Natural killer cell treated with Interleukin-12 subunit alpha and Interleukin-12 subunit beta and Interleukin-15 and Interleukin-18, amount 100 ng/mL, for 72 hours (primary cell): ENCODE measurements around the gene SH3BP4. TPM values are rescaled to one million over a fixed set of nuclear protein-coding genes. Genes with fewer than 3 reads are reported as not detected.

Source experiments
- ATAC-seq, 2 donors: fragments of 150-1000 bp; cut with Tn5 transposase in 1 of 2; sonication (Bioruptor Pico), chemical (Tn5 transposase) in 1 of 2; 2 replicates each; pipeline ENCODE4 v1.10.0; 2021
- DNase-seq: peaks from one replicate; pipeline ENCODE4 v3.0.0; 2022; ENCODE audit warnings: low spot score
- H3K27ac Mint-ChIP-seq, 2 donors: 1 replicate in 1 of 2; 2 replicates in 1 of 2; pipeline ENCODE4 v1.8.0; 2022; ENCODE audit warnings: mixed read lengths in 2 of 2, mild to moderate bottlenecking in 1 of 2, moderate library complexity in 1 of 2
- H3K27me3 Mint-ChIP-seq, 2 donors: 1 replicate in 1 of 2; 2 replicates in 1 of 2; pipeline ENCODE4 v1.8.0; 2022; ENCODE audit warnings: mixed read lengths in 2 of 2
- H3K36me3 Mint-ChIP-seq: one replicate; pipeline ENCODE4 v1.8.0; 2022; ENCODE audit warnings: mixed read lengths
- H3K4me1 Mint-ChIP-seq, 2 donors: 1 replicate in 1 of 2; 2 replicates in 1 of 2; pipeline ENCODE4 v1.8.0; 2022; ENCODE audit warnings: low read depth in 2 of 2, mixed read lengths in 2 of 2, mild to moderate bottlenecking in 1 of 2
- H3K4me3 Mint-ChIP-seq: one replicate; pipeline ENCODE4 v1.8.0; 2022; ENCODE audit warnings: mixed read lengths
- H3K9me3 Mint-ChIP-seq: 2 replicates; pipeline ENCODE4 v1.8.0; 2022; ENCODE audit warnings: mixed read lengths
- total RNA-seq, 2 donors: library from RNA; stranded (reverse); gene quantifications; one replicate each; pipeline ENCODE4 v1.2.3, GENCODE V29; 2022

Gene SH3BP4
- total RNA-seq, 2 donors from 2014 or later: not detected

DNA sequence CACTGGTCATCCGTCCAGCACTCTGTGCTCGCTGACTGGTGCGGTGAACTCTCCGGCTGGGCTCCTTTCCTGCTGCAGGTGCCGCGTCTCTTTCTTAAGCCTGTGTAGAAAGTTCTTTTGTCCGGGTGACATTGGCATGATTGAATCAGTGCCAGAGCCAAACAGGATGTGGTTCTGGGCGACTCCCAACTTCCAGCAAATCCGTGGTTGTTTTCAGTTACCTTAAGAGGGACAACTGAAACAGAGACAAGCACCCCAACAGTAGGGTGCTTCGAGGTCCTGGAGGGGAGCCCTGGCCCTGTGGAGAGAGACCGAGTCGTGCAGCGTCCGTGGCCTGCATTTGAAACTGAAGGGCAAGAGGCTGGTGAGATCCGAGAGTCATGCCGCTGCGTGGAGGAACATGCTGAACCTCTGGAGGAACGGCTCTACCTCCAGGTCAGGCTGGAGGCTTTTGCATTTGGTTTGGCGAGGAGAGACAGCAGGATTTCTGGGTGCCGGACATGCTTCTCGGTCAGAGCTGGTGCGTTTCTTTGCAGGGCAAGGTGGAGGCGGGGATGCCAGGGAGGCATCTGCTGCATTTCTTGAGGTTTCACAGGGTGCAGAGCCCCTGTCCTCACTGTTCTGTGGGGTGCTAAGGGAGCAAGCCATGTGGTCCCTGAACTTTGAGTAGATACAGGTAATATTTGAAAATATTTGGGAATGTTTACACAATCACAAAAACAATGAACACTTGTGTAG is 26.8 kb downstream of the SH3BP4 start:
- DNase-seq: no peak
- no peaks in the 10 kb centered on the region for H3K36me3 Mint-ChIP-seq
- peaks cover 0 to 8% of the 10 kb centered on the region in 2 donors for H3K4me1 Mint-ChIP-seq
- no peak overlapping the region for H3K27ac Mint-ChIP-seq
- no peak for ATAC-seq
- H3K27me3 Mint-ChIP-seq: peaks cover 0 to 3% of the 10 kb centered on the region in 2 donors
- H3K4me3 Mint-ChIP-seq: no peak overlapping the region
- no peaks in the 10 kb centered on the region for H3K9me3 Mint-ChIP-seq

DNA sequence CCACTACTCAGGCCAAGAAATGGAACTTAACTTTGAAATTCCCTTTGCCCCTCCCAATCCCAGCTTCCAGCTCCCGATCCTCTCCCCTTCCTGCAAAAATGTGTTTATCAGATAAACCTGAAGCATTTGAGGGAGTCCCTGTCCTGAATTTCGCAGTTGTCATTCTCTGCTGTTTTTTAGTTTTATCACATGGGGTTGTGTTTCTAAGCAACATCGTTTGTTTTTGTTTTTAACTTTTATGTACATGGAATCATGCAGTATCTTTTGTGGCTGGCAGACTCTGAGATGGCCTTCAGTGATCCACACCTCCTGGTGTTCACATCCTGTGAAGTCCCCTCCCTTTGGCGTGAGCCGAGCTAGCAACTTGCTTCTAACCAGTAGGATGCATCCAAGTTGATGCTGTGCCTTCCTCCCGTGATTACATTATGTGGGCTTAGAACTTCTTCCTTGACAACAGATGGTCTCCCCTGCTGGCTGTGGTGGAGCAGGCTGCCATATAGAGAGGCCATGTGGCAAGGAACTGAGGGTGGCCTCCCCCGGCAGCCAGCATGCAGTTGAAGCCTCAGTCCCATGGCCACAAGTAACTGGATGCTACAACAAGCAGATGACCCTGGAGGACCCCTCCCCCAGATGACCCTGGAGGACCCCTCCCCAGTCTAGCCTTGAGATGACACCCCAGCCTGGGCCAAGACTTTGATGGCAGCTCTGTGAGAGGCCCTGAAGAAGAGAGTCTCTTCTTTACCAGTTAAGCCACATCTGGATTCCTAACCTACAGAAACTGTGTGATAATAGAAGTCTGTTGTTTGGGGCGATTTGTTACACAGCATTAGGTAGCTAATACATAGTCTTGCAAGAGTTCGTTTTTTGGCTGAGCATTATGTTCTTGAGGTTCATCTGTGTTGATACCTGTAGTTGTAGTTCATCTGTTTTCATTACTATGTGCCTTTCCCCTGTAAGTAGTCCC is 27.7 kb downstream of the SH3BP4 start:
- Mint-ChIP-seq H3K4me1 (peaks cover 0 to 8% of the 10 kb centered on the region in 2 donors), H3K36me3 (no peaks in the 10 kb centered on the region), H3K27me3 (peaks cover 0 to 3% of the 10 kb centered on the region in 2 donors), H3K4me3 (no peak overlapping the region), H3K9me3 (no peaks in the 10 kb centered on the region), H3K27ac (no peak overlapping the region)
- ATAC-seq: no peak
- DNase-seq: no peak

- ATAC-seq (no peak), DNase-seq (no peak)
- H3K4me1 Mint-ChIP-seq: peaks cover 0 to 8% of the 10 kb centered on the region in 2 donors
- no peak overlapping the region for H3K27ac Mint-ChIP-seq
- no peak overlapping the region for H3K4me3 Mint-ChIP-seq
- no peaks in the 10 kb centered on the region for H3K9me3 Mint-ChIP-seq
- peaks cover 0 to 3% of the 10 kb centered on the region in 2 donors for H3K27me3 Mint-ChIP-seq
- no peaks in the 10 kb centered on the region for H3K36me3 Mint-ChIP-seq
Measured at GRCh38 chr2:234980451-234981187, 28.8 kb downstream of the SH3BP4 start.

- ATAC-seq: no peak
- H3K27ac Mint-ChIP-seq: no peak overlapping the region
- peaks cover 0 to 3% of the 10 kb centered on the region in 2 donors for H3K27me3 Mint-ChIP-seq
- no peak overlapping the region for H3K4me3 Mint-ChIP-seq
- H3K36me3 Mint-ChIP-seq: no peaks in the 10 kb centered on the region
- DNase-seq: no peak
- peaks cover 0 to 8% of the 10 kb centered on the region in 2 donors for H3K4me1 Mint-ChIP-seq
- no peaks in the 10 kb centered on the region for H3K9me3 Mint-ChIP-seq
Measured at GRCh38 chr2:234981197-234982095, 29.6 kb downstream of the SH3BP4 start.

DNA sequence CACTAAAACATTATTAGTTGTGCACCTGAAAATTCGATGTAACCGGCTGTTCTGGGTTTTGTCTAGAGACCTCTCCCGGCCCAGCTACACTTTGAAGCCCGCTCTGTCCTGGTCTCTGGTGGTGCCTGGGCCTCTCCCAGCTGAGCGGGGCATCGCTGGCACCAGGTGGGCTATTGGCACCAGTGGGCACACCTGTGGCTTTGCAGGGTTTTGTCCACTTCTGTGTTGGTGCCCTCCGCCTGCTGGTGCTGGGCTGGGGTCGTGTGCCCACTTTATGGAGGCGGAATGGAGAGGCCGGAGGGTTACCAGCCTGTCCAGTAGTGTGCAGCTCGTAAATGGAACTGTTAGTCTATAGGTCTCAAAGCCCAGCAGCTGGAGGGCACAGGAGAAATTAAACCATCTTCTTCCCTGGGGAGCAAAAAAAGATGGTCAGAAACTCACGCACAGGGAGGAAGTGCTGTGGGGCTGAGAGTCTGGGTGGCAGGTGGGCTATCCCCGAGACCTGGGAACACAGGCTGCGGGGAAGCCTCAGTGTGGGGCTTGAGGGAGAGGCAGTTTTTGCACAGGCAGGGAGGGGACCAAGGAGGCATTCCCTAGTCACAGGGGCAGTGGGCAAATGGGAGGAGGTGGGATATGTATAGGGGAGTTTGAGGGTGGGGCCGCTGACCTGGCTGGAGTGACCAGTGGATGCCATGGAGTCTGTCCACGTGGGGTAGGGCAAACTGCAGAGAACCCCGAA is 30.4 kb downstream of the SH3BP4 start:
- Mint-ChIP-seq H3K9me3 (no peaks in the 10 kb centered on the region), H3K4me1 (peaks cover 0 to 8% of the 10 kb centered on the region in 2 donors), H3K27me3 (peaks cover 0 to 3% of the 10 kb centered on the region in 2 donors), H3K4me3 (no peak overlapping the region), H3K36me3 (no peaks in the 10 kb centered on the region), H3K27ac (no peak overlapping the region)
- ATAC-seq (no peak), DNase-seq (no peak)

GRCh38 chr2:234983011-234983726 is 31.4 kb downstream of the SH3BP4 start:
- no peak for ATAC-seq
- peaks cover 0 to 7% of the 10 kb centered on the region in 2 donors for H3K4me1 Mint-ChIP-seq
- no peaks in the 10 kb centered on the region for H3K9me3 Mint-ChIP-seq
- no peaks in the 10 kb centered on the region for H3K36me3 Mint-ChIP-seq
- H3K4me3 Mint-ChIP-seq: no peak overlapping the region
- peaks cover 0 to 3% of the 10 kb centered on the region in 2 donors for H3K27me3 Mint-ChIP-seq
- H3K27ac Mint-ChIP-seq: no peak overlapping the region
- DNase-seq: no peak

GRCh38 chr2:234985608-234986245 is 33.9 kb downstream of the SH3BP4 start:
- DNase-seq (no peak), ATAC-seq (no peak)
- H3K27ac Mint-ChIP-seq: no peak overlapping the region
- peaks cover 5 to 7% of the 10 kb centered on the region in 2 donors for H3K27me3 Mint-ChIP-seq
- no peak overlapping the region for H3K4me3 Mint-ChIP-seq
- no peaks in the 10 kb centered on the region for H3K9me3 Mint-ChIP-seq
- H3K36me3 Mint-ChIP-seq: no peaks in the 10 kb centered on the region
- no peaks in the 10 kb centered on the region for H3K4me1 Mint-ChIP-seq

- ATAC-seq (no peak), DNase-seq (no peak)
- Mint-ChIP-seq H3K4me1 (no peaks in the 10 kb centered on the region), H3K4me3 (no peak overlapping the region), H3K9me3 (no peaks in the 10 kb centered on the region), H3K36me3 (no peaks in the 10 kb centered on the region), H3K27me3 (peaks cover 7% of the 10 kb centered on the region in 2 donors), H3K27ac (no peak overlapping the region)
Measured at GRCh38 chr2:234986390-234986789, 34.6 kb downstream of the SH3BP4 start.

GRCh38 chr2:234986876-234987720 is 35.3 kb downstream of the SH3BP4 start:
- H3K27ac Mint-ChIP-seq: no peak overlapping the region
- H3K27me3 Mint-ChIP-seq: peaks cover 7% of the 10 kb centered on the region in 2 donors
- no peaks in the 10 kb centered on the region for H3K4me1 Mint-ChIP-seq
- no peak overlapping the region for H3K4me3 Mint-ChIP-seq
- DNase-seq (no peak), ATAC-seq (no peak)
- H3K36me3 Mint-ChIP-seq: no peaks in the 10 kb centered on the region
- no peaks in the 10 kb centered on the region for H3K9me3 Mint-ChIP-seq

DNA sequence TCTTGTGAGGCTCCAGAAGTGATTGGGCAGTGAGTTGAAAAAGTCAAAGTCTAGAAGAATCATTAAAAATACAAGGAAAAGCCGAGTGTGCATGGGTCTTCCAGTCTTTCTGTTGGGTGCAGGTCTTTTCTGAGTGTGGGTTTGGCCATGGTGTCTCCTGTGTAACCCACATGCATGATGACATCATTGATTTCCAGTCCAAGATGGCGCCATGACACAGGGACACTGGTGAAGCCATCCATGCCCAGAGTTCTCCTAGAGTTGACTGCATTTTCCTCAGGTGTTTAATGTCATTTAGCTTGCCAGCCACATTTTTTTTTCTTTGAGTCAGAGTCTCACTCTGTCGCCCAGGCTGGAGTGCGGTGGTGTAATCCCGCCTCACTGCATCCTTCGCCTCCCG is 35.9 kb downstream of the SH3BP4 start:
- peaks cover 7% of the 10 kb centered on the region in 2 donors for H3K27me3 Mint-ChIP-seq
- no peaks in the 10 kb centered on the region for H3K4me1 Mint-ChIP-seq
- H3K4me3 Mint-ChIP-seq: no peak overlapping the region
- H3K36me3 Mint-ChIP-seq: no peaks in the 10 kb centered on the region
- DNase-seq (no peak), ATAC-seq (no peak)
- no peaks in the 10 kb centered on the region for H3K9me3 Mint-ChIP-seq
- H3K27ac Mint-ChIP-seq: no peak overlapping the region

DNA sequence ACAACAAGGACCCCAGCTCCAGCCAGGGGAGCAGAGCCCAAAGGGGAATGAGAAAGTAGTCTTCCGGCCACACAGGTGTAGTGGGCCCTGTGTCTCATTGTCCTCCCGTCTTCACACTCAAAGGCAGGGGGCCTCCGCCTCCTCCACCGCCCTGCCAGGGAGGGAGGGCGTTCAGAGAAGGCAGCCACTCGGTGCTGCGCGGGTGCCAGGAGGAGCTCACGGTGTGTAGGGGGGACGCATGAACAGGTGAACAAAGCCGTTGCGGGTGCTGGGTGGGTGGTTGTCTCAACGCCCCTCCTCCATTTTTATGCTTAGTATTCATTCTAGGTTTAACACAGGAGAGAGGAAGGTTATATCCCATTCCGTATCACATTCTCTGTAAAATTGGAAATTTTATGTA is 36.7 kb downstream of the SH3BP4 start:
- ATAC-seq (no peak), DNase-seq (no peak)
- Mint-ChIP-seq H3K9me3 (no peaks in the 10 kb centered on the region), H3K36me3 (no peaks in the 10 kb centered on the region), H3K27ac (no peak overlapping the region), H3K27me3 (peaks cover 7% of the 10 kb centered on the region in 2 donors), H3K4me3 (no peak overlapping the region), H3K4me1 (no peaks in the 10 kb centered on the region)
